ENCODE data around the gene TCERG1L. TPM values are rescaled to one million over a fixed set of nuclear protein-coding genes. Genes with fewer than 3 reads are reported as not detected.

Gene TCERG1L
- total RNA-seq, 1 experiment from 2014 or later, result 1.5 TPM

DNA sequence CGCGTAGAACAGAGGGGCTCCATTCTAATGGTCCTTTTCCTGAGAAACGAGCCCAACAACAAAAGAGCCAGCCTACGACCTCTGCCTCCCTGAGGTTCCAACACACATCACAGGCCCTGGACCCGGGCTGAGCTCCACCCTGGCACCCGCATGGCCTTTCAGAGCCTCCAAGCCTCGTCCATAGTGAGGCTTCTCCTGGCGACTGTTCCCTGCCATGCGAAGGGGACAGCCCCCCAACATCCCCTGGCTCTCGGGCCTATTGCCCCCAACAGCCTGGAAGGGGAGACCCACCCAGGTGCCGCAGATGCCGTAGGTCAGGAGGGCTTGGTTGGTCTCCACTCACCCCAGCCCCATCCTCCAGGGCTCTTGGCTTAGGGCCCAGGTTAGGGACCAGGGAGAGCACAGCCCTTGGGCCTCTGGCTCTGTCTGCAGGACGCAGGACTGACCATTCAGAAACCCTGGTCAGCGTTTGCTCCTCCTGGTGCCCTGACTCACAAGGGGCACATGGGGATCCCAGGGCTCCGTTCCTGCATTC is 91.5 kb downstream of the TCERG1L start (continued):
- no peak for TF ChIP-seq NR1H2 (CRISPR knock-in tag; IDR thresholded peaks at IDR 0.05)

DNA sequence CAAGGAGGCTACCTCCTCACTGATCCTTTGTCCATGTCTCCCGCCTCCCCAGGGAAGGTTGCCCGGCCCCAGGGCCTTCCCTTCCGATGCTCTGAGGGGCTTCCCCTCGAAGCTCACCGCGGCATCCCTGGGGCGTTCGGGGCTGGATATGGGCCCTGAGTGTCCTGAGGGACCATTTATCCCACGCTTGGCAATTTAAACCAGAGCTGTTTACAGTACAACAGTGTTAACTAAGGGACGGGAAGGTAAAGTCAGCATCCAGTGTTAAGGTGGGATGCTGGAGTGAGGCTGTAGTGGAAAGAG is 92.0 kb downstream of the TCERG1L start:
- no peak overlapping the region for H3K27ac Mint-ChIP-seq
- H3K4me1 Mint-ChIP-seq, result no peaks in the 10 kb centered on the region
- H3K36me3 Mint-ChIP-seq, result peaks cover 62% of the 10 kb centered on the region
- CTCF ChIA-PET, result no interaction called here
- peaks cover 4% of the 10 kb centered on the region; the same call in 1 of the 2 replicates for H3K27me3 Mint-ChIP-seq (ENCODE audit: low read depth)
- DNase-seq (ENCODE audit: low spot score) (no peak), ATAC-seq (no peak)
- POLR2A ChIA-PET, result no interaction called here
- peaks cover 41% of the 10 kb centered on the region for H3K9me3 Mint-ChIP-seq
- no peak overlapping the region for H3K4me3 Mint-ChIP-seq
- TF ChIP-seq ESRRA (CRISPR knock-in tag; IDR thresholded peaks at IDR 0.05; ENCODE audit: borderline replicate concordance) (no peak), AR (CRISPR knock-in tag; IDR thresholded peaks at IDR 0.05) (no peak), ZNF532 (CRISPR knock-in tag; IDR thresholded peaks at IDR 0.05; ENCODE audit: borderline replicate concordance) (no peak), KAT7 (CRISPR knock-in tag; IDR thresholded peaks at IDR 0.05; ENCODE audit: borderline replicate concordance) (no peak), ETV6 (CRISPR knock-in tag; IDR thresholded peaks at IDR 0.05) (no peak), ZNF263 (CRISPR knock-in tag; IDR thresholded peaks at IDR 0.05; ENCODE audit: low read depth) (no peak), TEAD1 (CRISPR knock-in tag; IDR thresholded peaks at IDR 0.05) (no peak), ZNF121 (CRISPR knock-in tag; IDR thresholded peaks at IDR 0.05) (no peak)
- TF ChIP-seq, protein P1, sequence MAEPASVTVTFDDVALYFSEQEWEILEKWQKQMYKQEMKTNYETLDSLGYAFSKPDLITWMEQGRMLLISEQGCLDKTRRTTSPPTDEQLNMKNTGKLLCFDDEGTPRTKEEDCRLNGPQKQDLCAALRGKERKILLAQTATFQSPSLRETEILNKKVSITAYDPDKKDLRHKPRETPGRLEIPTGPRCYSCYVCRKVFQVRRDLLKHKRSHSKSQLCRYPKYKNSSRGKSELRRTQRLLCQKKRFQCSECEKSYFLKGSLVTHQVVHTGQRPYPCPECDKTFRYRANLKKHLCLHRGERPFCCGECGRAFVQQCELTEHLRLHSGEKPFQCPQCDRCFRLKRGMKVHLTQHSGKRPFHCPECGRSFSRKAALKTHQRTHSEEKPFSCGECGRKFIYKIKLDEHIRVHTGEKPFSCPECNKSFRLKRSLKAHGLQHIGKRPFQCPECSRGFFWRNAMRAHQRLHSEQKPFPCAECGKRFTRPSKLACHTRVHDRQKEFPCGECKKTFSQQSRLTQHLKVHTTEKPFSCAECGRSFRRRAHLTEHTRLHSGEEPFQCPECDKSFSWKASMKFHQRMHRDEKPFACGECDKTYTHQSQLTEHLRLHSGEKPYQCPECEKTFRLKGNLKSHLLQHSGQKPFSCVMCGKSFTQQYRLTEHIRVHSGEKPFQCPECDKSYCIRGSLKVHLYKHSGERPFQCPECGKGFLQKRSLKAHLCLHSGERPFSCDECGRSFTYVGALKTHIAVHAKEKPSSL (CRISPR knock-in tag; conservative IDR thresholded peaks at IDR 0.05), result no peak
- TF ChIP-seq, protein P2, sequence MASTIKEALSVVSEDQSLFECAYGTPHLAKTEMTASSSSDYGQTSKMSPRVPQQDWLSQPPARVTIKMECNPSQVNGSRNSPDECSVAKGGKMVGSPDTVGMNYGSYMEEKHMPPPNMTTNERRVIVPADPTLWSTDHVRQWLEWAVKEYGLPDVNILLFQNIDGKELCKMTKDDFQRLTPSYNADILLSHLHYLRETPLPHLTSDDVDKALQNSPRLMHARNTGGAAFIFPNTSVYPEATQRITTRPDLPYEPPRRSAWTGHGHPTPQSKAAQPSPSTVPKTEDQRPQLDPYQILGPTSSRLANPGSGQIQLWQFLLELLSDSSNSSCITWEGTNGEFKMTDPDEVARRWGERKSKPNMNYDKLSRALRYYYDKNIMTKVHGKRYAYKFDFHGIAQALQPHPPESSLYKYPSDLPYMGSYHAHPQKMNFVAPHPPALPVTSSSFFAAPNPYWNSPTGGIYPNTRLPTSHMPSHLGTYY (CRISPR knock-in tag; IDR thresholded peaks at IDR 0.05), result no peak

- CTCF ChIA-PET, result no interaction called here
- H3K27ac Mint-ChIP-seq, result no peak overlapping the region
- no peak for TF ChIP-seq TP53 (CRISPR knock-in tag; IDR thresholded peaks at IDR 0.05)
- no peak for TF ChIP-seq AR (CRISPR knock-in tag; IDR thresholded peaks at IDR 0.05)
- TF ChIP-seq NFATC4 (CRISPR knock-in tag; IDR thresholded peaks at IDR 0.05), result no peak
- no peak for TF ChIP-seq FOXP4 (CRISPR knock-in tag; IDR thresholded peaks at IDR 0.05)
- TF ChIP-seq JAZF1 (CRISPR knock-in tag; IDR thresholded peaks at IDR 0.05), result no peak
- TF ChIP-seq TEAD4 (CRISPR knock-in tag; IDR thresholded peaks at IDR 0.05), result no peak
- TF ChIP-seq ZNF138 (CRISPR knock-in tag; conservative IDR thresholded peaks at IDR 0.05), result no peak
- no peak for TF ChIP-seq ETV6 (CRISPR knock-in tag; IDR thresholded peaks at IDR 0.05)
Measured at GRCh38 chr10:131218811-131219583, 92.5 kb downstream of the TCERG1L start.

More at GRCh38 chr10:131218811-131219583, 92.5 kb downstream of the TCERG1L start:
- POLR2A ChIA-PET, result no interaction called here
- Mint-ChIP-seq H3K36me3 (peaks cover 62% of the 10 kb centered on the region), H3K4me3 (no peak overlapping the region), H3K9me3 (peaks cover 44% of the 10 kb centered on the region), H3K4me1 (no peaks in the 10 kb centered on the region), H3K27me3 (ENCODE audit: low read depth) (peaks cover 4% of the 10 kb centered on the region; the same call in 1 of the 2 replicates)
- no peak for ATAC-seq
- no peak for DNase-seq (ENCODE audit: low spot score)

Data from WTC11 (cell line).